H1 (cell line): ENCODE measurements around the gene EN2. TPM values are rescaled to one million over a fixed set of nuclear protein-coding genes. Genes with fewer than 3 reads are reported as not detected.

Experiments used
- CTCF ChIA-PET: fragments of 300-600 bp; sonication (Branson Sonifier 250); formaldehyde crosslinking; loops from one replicate; lab custom pipeline; 2021; ENCODE audit not compliant: partially characterized antibody; lab: Charles Lee
- POLR2A ChIA-PET: fragments of 300-600 bp; sonication (Branson Sonifier 250); formaldehyde crosslinking; loops from one replicate; lab custom pipeline; 2021; ENCODE audit warnings: inconsistent platforms; ENCODE audit not compliant: partially characterized antibody; lab: Charles Lee
- DNase-seq, 2 experiments: peaks; one replicate each; pipeline versions ENCODE4 v3.0.0 to v3.0.0-alpha.2; 2010 to 2022; ENCODE audit warnings: low spot score in 2 of 2, low read depth in 1 of 2, mixed read lengths in 1 of 2
- FAIRE-seq: peaks from 2 replicates; lab custom pipeline; 2011; peaks lifted over from hg19 to GRCh38; lab: Jason Lieb, UNC
- H2AFZ ChIP-seq: 2 replicates; pipeline ENCODE4 v1.8.1; 2012; ENCODE audit warnings: low read length, inconsistent platforms
- H2AK5ac ChIP-seq: 2 replicates; pipeline ENCODE4 v1.6.1; 2013; ENCODE audit warnings: low read depth, low read length
- H2BK120ac ChIP-seq: replicated peaks from 2 replicates; pipeline ENCODE3; 2013; ENCODE audit warnings: low read depth, low read length, inconsistent platforms
- H2BK12ac ChIP-seq: 2 replicates; pipeline ENCODE4 v1.6.1; 2013; ENCODE audit warnings: low read depth, low read length
- H2BK15ac ChIP-seq: 2 replicates; pipeline ENCODE4 v1.6.1; 2013; ENCODE audit warnings: low read length
- H2BK20ac ChIP-seq: 2 replicates; pipeline ENCODE4 v1.6.1; 2013; ENCODE audit warnings: low read length
- H2BK5ac ChIP-seq: 2 replicates; pipeline ENCODE4 v1.6.1; 2013; ENCODE audit warnings: low read depth, low read length
- H3K14ac ChIP-seq: 2 replicates; pipeline ENCODE4 v1.6.1; 2013; ENCODE audit warnings: inconsistent platforms; ENCODE audit not compliant: insufficient read length
- H3K18ac ChIP-seq: 2 replicates; pipeline ENCODE4 v1.6.1; 2013; ENCODE audit warnings: low read length; ENCODE audit errors: extremely low read depth
- H3K23ac ChIP-seq: 2 replicates; pipeline ENCODE4 v1.6.1; 2013; ENCODE audit warnings: inconsistent platforms; ENCODE audit not compliant: insufficient read length
- H3K23me2 ChIP-seq: 2 replicates; pipeline ENCODE4 v1.6.1; 2013; ENCODE audit warnings: low read depth, low read length
- H3K27ac ChIP-seq: 2 replicates; pipeline ENCODE4 v1.6.1; 2011; ENCODE audit warnings: low read depth, low read length, inconsistent platforms
- H3K27me3 ChIP-seq, 4 experiments: replicated peaks in 1 of 4; 1 replicate in 1 of 4; 2 replicates in 3 of 4; pipeline versions ENCODE4 v1.6.1 to v1.8.1; 2011 to 2013; ENCODE audit warnings: low read length in 3 of 4, mild to moderate bottlenecking in 3 of 4, inconsistent platforms in 2 of 4, mixed read lengths in 2 of 4, moderate library complexity in 1 of 4; ENCODE audit not compliant: control insufficient read depth in 3 of 4, insufficient read depth in 3 of 4; ENCODE audit errors: extremely low read depth in 1 of 4
- H3K36me3 ChIP-seq, 4 experiments: 2 replicates each; pipeline versions ENCODE4 v1.6.1 to v1.8.1; 2011 to 2013; ENCODE audit warnings: mild to moderate bottlenecking in 4 of 4, low read length in 3 of 4, moderate library complexity in 2 of 4, control low read depth in 1 of 4, inconsistent platforms in 1 of 4; ENCODE audit not compliant: insufficient read depth in 4 of 4, control insufficient read depth in 2 of 4
- H3K4ac ChIP-seq: replicated peaks from 2 replicates; pipeline ENCODE3; 2013; ENCODE audit warnings: low read length, low read depth, mixed read lengths, inconsistent platforms; ENCODE audit not compliant: insufficient read length
- H3K4me1 ChIP-seq, 4 experiments: replicated peaks in 1 of 4; 1 replicate in 1 of 4; 2 replicates in 3 of 4; pipeline versions ENCODE4 v1.6.1 to v1.8.1; 2011 to 2013; ENCODE audit warnings: low read length in 3 of 4, inconsistent platforms in 2 of 4, mixed read lengths in 1 of 4; ENCODE audit not compliant: insufficient read depth in 4 of 4, control insufficient read depth in 3 of 4
- H3K4me2 ChIP-seq, 2 experiments: 2 replicates each; pipeline versions ENCODE4 v1.6.1 to v1.8.1; 2011 to 2013; ENCODE audit warnings: low read depth in 2 of 2, low read length in 2 of 2, control low read depth in 1 of 2, inconsistent platforms in 1 of 2, mild to moderate bottlenecking in 1 of 2; ENCODE audit not compliant: insufficient read depth in 1 of 2
- H3K4me3 ChIP-seq, 4 experiments: fragments of 200-600, 300-600 bp in 1 of 4; sonication (generic), shearing (Covaris generic), sonication (Bioruptor Twin) in 1 of 4; 2 replicates each; pipeline versions ENCODE4 v1.5.1 to v1.8.1; 2011 to 2016; ENCODE audit warnings: low read length in 4 of 4, low read depth in 3 of 4, control low read depth in 2 of 4, inconsistent platforms in 2 of 4, mild to moderate bottlenecking in 2 of 4, mixed read lengths in 1 of 4, moderate library complexity in 1 of 4; ENCODE audit not compliant: insufficient read depth in 2 of 4; ENCODE audit errors: extremely low read depth in 1 of 4
- H3K56ac ChIP-seq: replicated peaks from 2 replicates; pipeline ENCODE3; 2013; ENCODE audit warnings: low read depth, mild to moderate bottlenecking, mixed read lengths, low read length, inconsistent platforms; ENCODE audit not compliant: insufficient read length
- H3K79me1 ChIP-seq: 2 replicates; pipeline ENCODE4 v1.6.1; 2013; ENCODE audit warnings: low read depth, low read length, control low read depth
- H3K79me2 ChIP-seq, 2 experiments: 2 replicates each; pipeline versions ENCODE4 v1.6.1 to v1.8.1; 2012 to 2013; ENCODE audit warnings: low read length in 2 of 2, mild to moderate bottlenecking in 2 of 2, inconsistent platforms in 1 of 2; ENCODE audit not compliant: insufficient read depth in 2 of 2, control insufficient read depth in 1 of 2
- H3K9ac ChIP-seq, 4 experiments: replicated peaks in 1 of 4; 1 replicate in 1 of 4; 2 replicates in 3 of 4; pipeline versions ENCODE4 v1.6.1 to v1.8.1; 2011 to 2013; ENCODE audit warnings: low read depth in 3 of 4, low read length in 3 of 4, control low read depth in 2 of 4, mild to moderate bottlenecking in 2 of 4, moderate library complexity in 2 of 4, inconsistent platforms in 1 of 4; ENCODE audit errors: extremely low read depth in 1 of 4
- H3K9me3 ChIP-seq, 2 experiments: 2 replicates each; pipeline versions ENCODE4 v1.6.1 to v1.8.1; 2012 to 2013; ENCODE audit warnings: mild to moderate bottlenecking in 2 of 2, moderate library complexity in 2 of 2, control low read depth in 1 of 2, inconsistent platforms in 1 of 2, low read depth in 1 of 2, low read length in 1 of 2, mixed read lengths in 1 of 2; ENCODE audit not compliant: insufficient read depth in 2 of 2
- H4K20me1 ChIP-seq, 2 experiments: replicated peaks in 1 of 2; 2 replicates each; pipeline versions ENCODE3 to v1.8.1; 2011 to 2013; ENCODE audit warnings: inconsistent platforms in 2 of 2, low read length in 2 of 2, mild to moderate bottlenecking in 1 of 2; ENCODE audit not compliant: insufficient read depth in 2 of 2, control insufficient read depth in 1 of 2
- H4K5ac ChIP-seq: 2 replicates; pipeline ENCODE4 v1.6.1; 2013; ENCODE audit warnings: low read length, low read depth, mixed read lengths, inconsistent platforms; ENCODE audit not compliant: insufficient read length
- H4K8ac ChIP-seq: 2 replicates; pipeline ENCODE4 v1.8.0; 2013; ENCODE audit warnings: mild to moderate bottlenecking, moderate library complexity, low read length, inconsistent platforms; ENCODE audit not compliant: insufficient read depth; ENCODE audit errors: extremely low read depth
- H4K91ac ChIP-seq: replicated peaks from 2 replicates; pipeline ENCODE3; 2013; ENCODE audit warnings: low read length, mixed read lengths, inconsistent platforms; ENCODE audit not compliant: insufficient read length
- SP2 ChIP-seq: IDR thresholded peaks from 2 replicates; pipeline ENCODE4 v1.6.1; 2012; ENCODE audit warnings: mild to moderate bottlenecking, low read length, inconsistent platforms
- SRF ChIP-seq: IDR thresholded peaks from 2 replicates; pipeline ENCODE4 v1.6.1; 2011; ENCODE audit warnings: mild to moderate bottlenecking, low read depth, low read length, moderate library complexity
- WGBS, 2 experiments: shearing (Covaris generic) in 1 of 2; methylation state at CpG; one replicate each; pipeline versions ENCODE4 v1.1.6 to v1.1.7; 2013 to 2015; ENCODE audit warnings: low lambda C conversion rate in 2 of 2, mixed read lengths in 2 of 2, inconsistent platforms in 1 of 2, low coverage in 1 of 2, missing lambda C conversion rate in 1 of 2; ENCODE audit not compliant: insufficient replicate concordance in 2 of 2, insufficient coverage in 1 of 2, insufficient read length in 1 of 2; ENCODE audit errors: extremely low coverage in 1 of 2, missing lambda C conversion rate in 1 of 2; 5-methylcytosine and 5-hydroxymethylcytosine counted together
- polyA plus RNA-seq, 7 experiments: library from polyadenylated mRNA; depleted of rRNA in 3 of 7; stranded (reverse) in 5 of 7; unstranded in 2 of 7; fragments of >200 nt in 5 of 7; fragments of 200-250 nt in 2 of 7; gene quantifications; 1 replicate in 5 of 7; 2 replicates in 1 of 7; 4 replicates in 1 of 7; pipeline versions ENCODE4 v1.2.1 to v1.2.3, GENCODE V29; 2011 to 2013; ENCODE audit warnings: missing spikeins in 2 of 7, mixed read lengths in 2 of 7
- total RNA-seq: library from RNA; stranded (reverse); fragmentation: NEBNext Ultra II Directional; extraction: Animal tissue kit (Norgen Biotek cat#: 25700); gene quantifications from 2 replicates; pipeline ENCODE4 v1.2.1, GENCODE V29; 2021

Gene EN2
- total and polyA plus RNA-seq, 2 of the 8 experiments (the other 6 are each of a cell fraction or from before 2014, with no cell fraction given) = not detected

- CTCF ChIA-PET = interaction anchor here (0.7 to 1.2 kb wide), 5 partner anchors 12 to 1508 kb away, joined by 3 to 5 read pairs (median 3); no protein-coding TSS in a partner anchor
- FAIRE-seq = no peak
- no peak for TF ChIP-seq SP2
- no peak for TF ChIP-seq SRF
Measured at GRCh38 chr7:155507576-155507975, 49.6 kb downstream of the EN2 start.

More at GRCh38 chr7:155507576-155507975, 49.6 kb downstream of the EN2 start:
- Histone ChIP-seq H3K27ac (no peak overlapping the region), H3K23me2 (peaks cover 3% of the 10 kb centered on the region), H3K9ac (no peak overlapping the region), H2BK5ac (no peak overlapping the region), H3K79me1 (no peaks in the 10 kb centered on the region), H2BK120ac (no peak overlapping the region), H3K4me1 (peaks cover 0 to 14% (median 2%) of the 10 kb centered on the region in 4 experiments; a peak in 5 of 7 replicates), H4K8ac (no peak overlapping the region), H3K4me2 (no peak overlapping the region; a peak in 1 of 4 replicates), H2BK12ac (no peak overlapping the region), H3K79me2 (no peaks in the 10 kb centered on the region), H4K5ac (no peak overlapping the region), H3K56ac (no peak overlapping the region), H3K23ac (no peak overlapping the region), H4K91ac (no peak overlapping the region), H3K18ac (no peak overlapping the region), H2BK20ac (no peak overlapping the region), H2BK15ac (no peak overlapping the region), H3K27me3 (peaks cover 71 to 98% (median 85%) of the 10 kb centered on the region in 4 experiments), H3K4me3 (no peak overlapping the region), H3K14ac (no peak overlapping the region), H2AK5ac (no peak overlapping the region), H3K36me3 (no peaks in the 10 kb centered on the region; a peak in 1 of 8 replicates), H3K9me3 (no peaks in the 10 kb centered on the region), H3K4ac (no peak overlapping the region), H2AFZ (no peak overlapping the region), H4K20me1 (peaks cover 15 to 18% of the 10 kb centered on the region in 2 experiments)
- DNase-seq = no peak
- POLR2A ChIA-PET = no interaction called here
- 10% methylated on average over 4 of the region's 4 CpGs; no CpG with 5 or more reads in 1 of the 2 experiments for WGBS, 2 experiments
